A549 treated with Mapracorat at 1 μM for 4 hours (cell line): ENCODE data around the gene BICC1. TPM values are rescaled to one million over a fixed set of nuclear protein-coding genes. Genes with fewer than 3 reads are reported as not detected.

Source experiments
- total RNA-seq: library from RNA; stranded (reverse); fragments of 200-300 nt; extraction: Qiagen RNA extraction; gene quantifications from 5 replicates; pipeline ENCODE4 v1.2.3, GENCODE V29; 2022

Gene BICC1, protein sequence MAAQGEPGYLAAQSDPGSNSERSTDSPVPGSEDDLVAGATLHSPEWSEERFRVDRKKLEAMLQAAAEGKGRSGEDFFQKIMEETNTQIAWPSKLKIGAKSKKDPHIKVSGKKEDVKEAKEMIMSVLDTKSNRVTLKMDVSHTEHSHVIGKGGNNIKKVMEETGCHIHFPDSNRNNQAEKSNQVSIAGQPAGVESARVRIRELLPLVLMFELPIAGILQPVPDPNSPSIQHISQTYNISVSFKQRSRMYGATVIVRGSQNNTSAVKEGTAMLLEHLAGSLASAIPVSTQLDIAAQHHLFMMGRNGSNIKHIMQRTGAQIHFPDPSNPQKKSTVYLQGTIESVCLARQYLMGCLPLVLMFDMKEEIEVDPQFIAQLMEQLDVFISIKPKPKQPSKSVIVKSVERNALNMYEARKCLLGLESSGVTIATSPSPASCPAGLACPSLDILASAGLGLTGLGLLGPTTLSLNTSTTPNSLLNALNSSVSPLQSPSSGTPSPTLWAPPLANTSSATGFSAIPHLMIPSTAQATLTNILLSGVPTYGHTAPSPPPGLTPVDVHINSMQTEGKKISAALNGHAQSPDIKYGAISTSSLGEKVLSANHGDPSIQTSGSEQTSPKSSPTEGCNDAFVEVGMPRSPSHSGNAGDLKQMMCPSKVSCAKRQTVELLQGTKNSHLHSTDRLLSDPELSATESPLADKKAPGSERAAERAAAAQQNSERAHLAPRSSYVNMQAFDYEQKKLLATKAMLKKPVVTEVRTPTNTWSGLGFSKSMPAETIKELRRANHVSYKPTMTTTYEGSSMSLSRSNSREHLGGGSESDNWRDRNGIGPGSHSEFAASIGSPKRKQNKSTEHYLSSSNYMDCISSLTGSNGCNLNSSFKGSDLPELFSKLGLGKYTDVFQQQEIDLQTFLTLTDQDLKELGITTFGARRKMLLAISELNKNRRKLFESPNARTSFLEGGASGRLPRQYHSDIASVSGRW
- 16.5 to 19.6 TPM (median 18.9 TPM) in 5 replicates for total RNA-seq

DNA sequence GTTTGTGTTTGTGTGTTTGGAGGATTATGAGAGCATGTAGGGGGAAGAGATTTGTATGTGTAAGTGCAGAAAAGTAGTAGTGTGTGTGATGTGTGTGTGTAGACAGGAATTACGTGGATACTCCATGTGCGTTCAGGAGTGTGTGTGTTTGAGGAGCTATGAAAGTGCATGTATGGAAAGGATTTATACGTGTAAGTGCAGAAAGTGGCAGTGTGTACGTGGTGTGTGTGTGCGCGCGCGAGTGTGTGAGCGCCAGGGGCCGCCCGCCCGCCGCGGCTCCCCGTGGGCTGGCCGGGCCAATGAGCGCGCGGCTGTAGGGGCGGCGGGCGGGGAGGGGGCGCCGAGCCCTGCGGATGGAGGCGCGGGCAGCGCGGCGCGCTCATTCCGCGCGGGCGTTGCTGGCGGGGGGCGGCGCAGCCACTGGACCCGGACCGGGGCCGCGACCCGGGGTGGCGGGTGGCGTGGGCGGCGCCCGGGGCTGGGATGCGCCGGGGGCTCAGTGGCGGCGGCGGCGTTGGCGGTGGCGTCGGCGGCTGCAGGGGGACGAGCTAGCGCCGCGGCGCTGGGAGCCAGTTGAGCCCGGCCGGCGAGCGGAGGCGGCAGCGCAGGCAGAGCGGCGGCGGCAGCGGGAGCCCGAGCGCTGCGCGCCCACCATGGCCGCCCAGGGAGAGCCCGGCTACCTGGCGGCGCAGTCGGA lies at the start of gene BICC1:
Gene BICC1, plus strand, starts transcription at position 382 of the 697 bp plus-strand sequence. Its CDS starts 272 bp downstream, at position 654.

Other genes starting within 250 kb of the BICC1 start
- gene IPMK, start 245.0 kb upstream of the BICC1 start, total RNA-seq = 2.2 to 3.2 TPM (median 3.0 TPM) in 5 replicates
- 43.3 to 56.7 TPM (median 50.0 TPM) in 5 replicates for gene CISD1, start 243.7 kb upstream of the BICC1 start, total RNA-seq
- 12.4 to 18.5 TPM (median 16.1 TPM) in 5 replicates for gene UBE2D1, start 177.9 kb upstream of the BICC1 start, total RNA-seq
- 66.3 to 82.4 TPM (median 68.9 TPM) in 5 replicates for gene TFAM, start 127.5 kb upstream of the BICC1 start, total RNA-seq